Common myeloid progenitor, CD34-positive (primary cell): ENCODE results near the gene LPP.

ENCODE experiments used
- CTCF ChIA-PET: fragments of 350-600 bp; sonication (Branson Sonifier 250); formaldehyde crosslinking; loops from one replicate; lab custom pipeline; 2021; ENCODE audit warnings: antibody characterized with exemption; lab: Charles Lee
- POLR2A ChIA-PET: fragments of 350-600 bp; sonication (Branson Sonifier 250); formaldehyde crosslinking; loops from one replicate; lab custom pipeline; 2021; ENCODE audit warnings: antibody characterized with exemption; lab: Charles Lee
- DNase-seq, 3 donors: peaks; one replicate each; pipeline versions ENCODE4 v3.0.0 to v3.0.0-alpha.2; 2013
- H3K27ac ChIP-seq, 2 experiments: 1 replicate in 1 of 2; 2 replicates in 1 of 2; pipeline ENCODE4 v1.7.0; 2013; ENCODE audit warnings: inconsistent platforms in 2 of 2, low read length in 2 of 2, mild to moderate bottlenecking in 2 of 2, low read depth in 1 of 2, moderate library complexity in 1 of 2; ENCODE audit not compliant: severe bottlenecking in 2 of 2, insufficient read depth in 1 of 2, poor library complexity in 1 of 2
- H3K27me3 ChIP-seq, 5 experiments: replicated peaks in 2 of 5; 1 replicate in 3 of 5; 2 replicates in 2 of 5; pipeline versions ENCODE4 v1.6.1 to v1.7.0; 2013; ENCODE audit warnings: low read length in 4 of 5, mild to moderate bottlenecking in 2 of 5, moderate library complexity in 2 of 5, inconsistent platforms in 1 of 5; ENCODE audit not compliant: insufficient read depth in 5 of 5, control insufficient read depth in 4 of 5
- H3K36me3 ChIP-seq, 4 experiments: 1 replicate in 2 of 4; 2 replicates in 2 of 4; pipeline versions ENCODE4 v1.6.1 to v1.7.0; 2013; ENCODE audit warnings: low read length in 3 of 4, control low read depth in 1 of 4, mild to moderate bottlenecking in 1 of 4; ENCODE audit not compliant: control insufficient read depth in 4 of 4, insufficient read depth in 4 of 4
- H3K4me1 ChIP-seq, 4 experiments: 1 replicate in 3 of 4; 2 replicates in 1 of 4; pipeline versions ENCODE4 v1.6.1 to v1.7.1; 2013; ENCODE audit warnings: low read length in 3 of 4, mild to moderate bottlenecking in 3 of 4, control low read depth in 1 of 4, inconsistent platforms in 1 of 4, moderate library complexity in 1 of 4; ENCODE audit not compliant: control insufficient read depth in 4 of 4, insufficient read depth in 4 of 4; ENCODE audit errors: control extremely low read depth in 1 of 4
- H3K4me3 ChIP-seq, 7 experiments: 1 replicate in 4 of 7; 2 replicates in 3 of 7; pipeline versions ENCODE4 v1.5.1 to v1.7.0; 2013; ENCODE audit warnings: mild to moderate bottlenecking in 7 of 7, low read length in 6 of 7, moderate library complexity in 6 of 7, inconsistent platforms in 2 of 7, low read depth in 2 of 7, control low read depth in 1 of 7; ENCODE audit not compliant: insufficient read depth in 4 of 7, control insufficient read depth in 1 of 7; ENCODE audit errors: extremely low read depth in 1 of 7
- H3K9me3 ChIP-seq, 5 experiments: 1 replicate in 4 of 5; 2 replicates in 1 of 5; pipeline versions ENCODE4 v1.6.1 to v1.7.1; 2013; ENCODE audit warnings: low read length in 4 of 5, mild to moderate bottlenecking in 2 of 5, inconsistent platforms in 1 of 5, low read depth in 1 of 5, moderate library complexity in 1 of 5; ENCODE audit not compliant: control insufficient read depth in 4 of 5, insufficient read depth in 2 of 5; ENCODE audit errors: control extremely low read depth in 1 of 5
- WGBS: methylation state at CpG from one replicate; pipeline ENCODE4 v1.1.5; 2013; ENCODE audit not compliant: insufficient coverage; 5-methylcytosine and 5-hydroxymethylcytosine counted together

The LPP gene

GRCh38 chr3:188241072-188241471, 87.1 kb downstream of the LPP start:
- DNase-seq = no peak
- WGBS = 100% methylated on average over 2 of the region's 7 CpGs
- CTCF ChIA-PET = no interaction called here

GRCh38 chr3:188241883-188242282, 87.9 kb downstream of the LPP start:
- Histone ChIP-seq H3K27me3 (no peaks in the 10 kb centered on the region), H3K4me3 (no peak overlapping the region), H3K27ac (no peak overlapping the region), H3K4me1 (no peaks in the 10 kb centered on the region), H3K9me3 (no peaks in the 10 kb centered on the region), H3K36me3 (peaks cover 0 to 2% (median 0%) of the 10 kb centered on the region in 4 experiments)
- WGBS = no CpG with 5 or more reads among the region's 3 CpGs
- CTCF ChIA-PET = interaction anchor here (0.6 to 0.9 kb wide), 2 partner anchors 499 to 502 kb away, joined by 3 read pairs; no protein-coding TSS in a partner anchor
- no peak for DNase-seq
- POLR2A ChIA-PET = no interaction called here

More at GRCh38 chr3:188241072-188241471, 87.1 kb downstream of the LPP start:
- Histone ChIP-seq H3K4me3 (no peak overlapping the region), H3K27ac (no peak overlapping the region), H3K36me3 (peaks cover 0 to 2% (median 0%) of the 10 kb centered on the region in 4 experiments), H3K4me1 (no peaks in the 10 kb centered on the region), H3K9me3 (no peaks in the 10 kb centered on the region), H3K27me3 (no peaks in the 10 kb centered on the region)
- POLR2A ChIA-PET = no interaction called here

- ChIA-PET POLR2A (no interaction called here), CTCF (interaction anchor here (0.9 kb wide), 1 partner anchor 503 kb away, joined by 3 read pairs; no protein-coding TSS in a partner anchor)
- 100% methylated on average over 1 of the region's 3 CpGs for whole genome bisulfite sequencing
- peaks cover 0 to 2% (median 0%) of the 10 kb centered on the region in 4 experiments for H3K36me3 ChIP-seq
- H3K9me3 ChIP-seq = no peaks in the 10 kb centered on the region
- no peaks in the 10 kb centered on the region for H3K27me3 ChIP-seq
- H3K4me3 ChIP-seq = no peak overlapping the region
- H3K27ac ChIP-seq = no peak overlapping the region
- peak in 1 of 3 donors; percentile 26 for DNase-seq
- no peaks in the 10 kb centered on the region for H3K4me1 ChIP-seq
Observed at GRCh38 chr3:188242436-188243123, 88.6 kb downstream of the LPP start.

- Histone ChIP-seq H3K4me1 (no peaks in the 10 kb centered on the region), H3K36me3 (peaks cover 0 to 2% (median 0%) of the 10 kb centered on the region in 4 experiments), H3K27ac (no peak overlapping the region), H3K27me3 (no peaks in the 10 kb centered on the region), H3K4me3 (no peak overlapping the region), H3K9me3 (no peaks in the 10 kb centered on the region)
- POLR2A ChIA-PET = no interaction called here
- no peak for DNase-seq
- 95% methylated on average over 7 of the region's 9 CpGs for WGBS
- CTCF ChIA-PET = no interaction called here
Observed at GRCh38 chr3:188243124-188243795, 89.3 kb downstream of the LPP start.

- POLR2A ChIA-PET = no interaction called here
- Histone ChIP-seq H3K27me3 (no peaks in the 10 kb centered on the region), H3K27ac (no peak overlapping the region), H3K4me3 (no peak overlapping the region), H3K9me3 (no peaks in the 10 kb centered on the region), H3K4me1 (no peaks in the 10 kb centered on the region), H3K36me3 (no peaks in the 10 kb centered on the region)
- DNase-seq = no peak
- WGBS = 86% methylated on average over 1 of the region's 2 CpGs
- CTCF ChIA-PET = no interaction called here
Observed at GRCh38 chr3:188244395-188244861, 90.5 kb downstream of the LPP start.

- DNase-seq = no peak
- no peaks in the 10 kb centered on the region for H3K4me1 ChIP-seq
- H3K36me3 ChIP-seq = no peaks in the 10 kb centered on the region
- no peak overlapping the region for H3K27ac ChIP-seq
- ChIA-PET CTCF (interaction anchor here (0.7 to 1.2 kb wide), 2 partner anchors 707 to 1327 kb away, joined by 3 to 4 read pairs; no protein-coding TSS in a partner anchor), POLR2A (no interaction called here)
- H3K4me3 ChIP-seq = no peak overlapping the region
- no peaks in the 10 kb centered on the region for H3K27me3 ChIP-seq
- WGBS = no CpG with 5 or more reads among the region's 2 CpGs
- no peaks in the 10 kb centered on the region for H3K9me3 ChIP-seq
Observed at GRCh38 chr3:188246905-188247304, 92.9 kb downstream of the LPP start.

GRCh38 chr3:188248036-188248561, 94.1 kb downstream of the LPP start:
- WGBS = 86% methylated on average over 7 of the region's 8 CpGs
- Histone ChIP-seq H3K36me3 (no peaks in the 10 kb centered on the region), H3K27me3 (no peaks in the 10 kb centered on the region), H3K27ac (no peak overlapping the region), H3K9me3 (peaks cover 0 to 5% (median 2%) of the 10 kb centered on the region in 5 experiments), H3K4me1 (no peaks in the 10 kb centered on the region), H3K4me3 (no peak overlapping the region)
- DNase-seq = no peak
- ChIA-PET CTCF (interaction anchor here (1.2 kb wide), 1 partner anchor 706 kb away, joined by 3 read pairs; no protein-coding TSS in a partner anchor), POLR2A (no interaction called here)
